Measurements from ENCODE around the gene CASZ1. TPM values are rescaled to one million over a fixed set of nuclear protein-coding genes. Genes with fewer than 3 reads are reported as not detected.

Gene CASZ1
- total RNA-seq, 1 experiment from 2014 or later = 27.8 TPM

GRCh38 chr1:10720635-10721034, 75.8 kb downstream of the CASZ1 start:
- BruUV-seq (replicated peaks) = no TSS peak
- no peaks in the 10 kb centered on the region for H3K9me3 ChIP-seq (ENCODE audit: control insufficient read depth, insufficient read depth, low read depth, low read length)
- TF ChIP-seq SIN3A (IDR thresholded peaks at IDR 0.05; ENCODE audit: borderline replicate concordance, insufficient read depth, low read depth, low read length) = no peak
- TF ChIP-seq REST (IDR thresholded peaks at IDR 0.05; ENCODE audit: insufficient read depth in 1 of 2, low read depth in 2 of 2, low read length in 1 of 2) = no peak
- TF ChIP-seq POLR2AphosphoS5 (IDR thresholded peaks at IDR 0.05; ENCODE audit: low read depth, low read length) = no peak
- TF ChIP-seq CTCF (IDR thresholded peaks at IDR 0.05) = no peak
- TF ChIP-seq TCF7L2 (IDR thresholded peaks at IDR 0.05; ENCODE audit: low read depth, low read length) = no peak
- intact Hi-C loops (cut with micrococcal nuclease; ENCODE audit: unreplicated experiment) (loop anchor here (5.0 kb wide), 1 partner anchor 153 kb away; no protein-coding TSS in a partner anchor), in situ Hi-C loops (cut with HindIII; ENCODE audit: low pct_unique_long_range_greater_than_20kb, low sequenced_read_pairs) (no loop called here)
- POLR2A ChIA-PET = no interaction called here
- no peaks in the 10 kb centered on the region for H3K36me3 ChIP-seq (ENCODE audit: control insufficient read depth, insufficient read depth, low read length)
- DNase-seq (ENCODE audit: low read depth, low spot score) (no peak), ATAC-seq (no peak)
- H3K27ac ChIP-seq (ENCODE audit: low read length) = no peak overlapping the region
- H3K4me1 ChIP-seq (ENCODE audit: control insufficient read depth, insufficient read depth, low read length) = peaks cover 40% of the 10 kb centered on the region
- CTCF ChIA-PET = no interaction called here
- H3K4me3 ChIP-seq (ENCODE audit: low read depth in 2 of 2, low read length in 2 of 2) = no peak overlapping the region
- no peaks in the 10 kb centered on the region for H3K27me3 ChIP-seq (ENCODE audit: control insufficient read depth, insufficient read depth, low read length)

- TF ChIP-seq CTCF (IDR thresholded peaks at IDR 0.05) (no peak), SIN3A (IDR thresholded peaks at IDR 0.05; ENCODE audit: borderline replicate concordance, insufficient read depth, low read depth, low read length) (no peak), POLR2AphosphoS5 (IDR thresholded peaks at IDR 0.05; ENCODE audit: low read depth, low read length) (no peak), TCF7L2 (IDR thresholded peaks at IDR 0.05; ENCODE audit: low read depth, low read length) (no peak), REST (IDR thresholded peaks at IDR 0.05; ENCODE audit: insufficient read depth in 1 of 2, low read depth in 2 of 2, low read length in 1 of 2) (no peak)
- ChIA-PET CTCF (no interaction called here), POLR2A (no interaction called here)
- H3K36me3 ChIP-seq (ENCODE audit: control insufficient read depth, insufficient read depth, low read length) = no peaks in the 10 kb centered on the region
- DNase-seq (ENCODE audit: low read depth, low spot score) (no peak), ATAC-seq (no peak)
- intact Hi-C loops (cut with micrococcal nuclease; ENCODE audit: unreplicated experiment) = no loop called here
- no peak overlapping the region for H3K4me3 ChIP-seq (ENCODE audit: low read depth in 2 of 2, low read length in 2 of 2)
- peaks cover 21% of the 10 kb centered on the region for H3K4me1 ChIP-seq (ENCODE audit: control insufficient read depth, insufficient read depth, low read length)
- no peaks in the 10 kb centered on the region for H3K9me3 ChIP-seq (ENCODE audit: control insufficient read depth, insufficient read depth, low read depth, low read length)
- in situ Hi-C loops (cut with HindIII; ENCODE audit: low pct_unique_long_range_greater_than_20kb, low sequenced_read_pairs) = no loop called here
- H3K27ac ChIP-seq (ENCODE audit: low read length) = no peak overlapping the region
- no TSS peak for BruUV-seq (replicated peaks)
- H3K27me3 ChIP-seq (ENCODE audit: control insufficient read depth, insufficient read depth, low read length) = no peaks in the 10 kb centered on the region
Observed at GRCh38 chr1:10718083-10718415, 78.4 kb downstream of the CASZ1 start.

Measured in Panc1 (cell line).